H1 (cell line): ENCODE measurements around the gene IRF4. TPM values are rescaled to one million over a fixed set of nuclear protein-coding genes. Genes with fewer than 3 reads are reported as not detected.

Experiments used
- CTCF ChIA-PET: fragments of 300-600 bp; sonication (Branson Sonifier 250); formaldehyde crosslinking; loops from one replicate; lab custom pipeline; 2021; ENCODE audit not compliant: partially characterized antibody; lab: Charles Lee
- POLR2A ChIA-PET: fragments of 300-600 bp; sonication (Branson Sonifier 250); formaldehyde crosslinking; loops from one replicate; lab custom pipeline; 2021; ENCODE audit warnings: inconsistent platforms; ENCODE audit not compliant: partially characterized antibody; lab: Charles Lee
- DNase-seq, 2 experiments: peaks; one replicate each; pipeline versions ENCODE4 v3.0.0 to v3.0.0-alpha.2; 2010 to 2022; ENCODE audit warnings: low spot score in 2 of 2, low read depth in 1 of 2, mixed read lengths in 1 of 2
- FAIRE-seq: peaks from 2 replicates; lab custom pipeline; 2011; peaks lifted over from hg19 to GRCh38; lab: Jason Lieb, UNC
- H2AFZ ChIP-seq: 2 replicates; pipeline ENCODE4 v1.8.1; 2012; ENCODE audit warnings: low read length, inconsistent platforms
- H2AK5ac ChIP-seq: 2 replicates; pipeline ENCODE4 v1.6.1; 2013; ENCODE audit warnings: low read depth, low read length
- H2BK120ac ChIP-seq: replicated peaks from 2 replicates; pipeline ENCODE3; 2013; ENCODE audit warnings: low read depth, low read length, inconsistent platforms
- H2BK12ac ChIP-seq: 2 replicates; pipeline ENCODE4 v1.6.1; 2013; ENCODE audit warnings: low read depth, low read length
- H2BK15ac ChIP-seq: 2 replicates; pipeline ENCODE4 v1.6.1; 2013; ENCODE audit warnings: low read length
- H2BK20ac ChIP-seq: 2 replicates; pipeline ENCODE4 v1.6.1; 2013; ENCODE audit warnings: low read length
- H2BK5ac ChIP-seq: 2 replicates; pipeline ENCODE4 v1.6.1; 2013; ENCODE audit warnings: low read depth, low read length
- H3K14ac ChIP-seq: 2 replicates; pipeline ENCODE4 v1.6.1; 2013; ENCODE audit warnings: inconsistent platforms; ENCODE audit not compliant: insufficient read length
- H3K18ac ChIP-seq: 2 replicates; pipeline ENCODE4 v1.6.1; 2013; ENCODE audit warnings: low read length; ENCODE audit errors: extremely low read depth
- H3K23ac ChIP-seq: 2 replicates; pipeline ENCODE4 v1.6.1; 2013; ENCODE audit warnings: inconsistent platforms; ENCODE audit not compliant: insufficient read length
- H3K23me2 ChIP-seq: 2 replicates; pipeline ENCODE4 v1.6.1; 2013; ENCODE audit warnings: low read depth, low read length
- H3K27ac ChIP-seq: 2 replicates; pipeline ENCODE4 v1.6.1; 2011; ENCODE audit warnings: low read depth, low read length, inconsistent platforms
- H3K27me3 ChIP-seq, 4 experiments: replicated peaks in 1 of 4; 1 replicate in 1 of 4; 2 replicates in 3 of 4; pipeline versions ENCODE4 v1.6.1 to v1.8.1; 2011 to 2013; ENCODE audit warnings: low read length in 3 of 4, mild to moderate bottlenecking in 3 of 4, inconsistent platforms in 2 of 4, mixed read lengths in 2 of 4, moderate library complexity in 1 of 4; ENCODE audit not compliant: control insufficient read depth in 3 of 4, insufficient read depth in 3 of 4; ENCODE audit errors: extremely low read depth in 1 of 4
- H3K36me3 ChIP-seq, 4 experiments: 2 replicates each; pipeline versions ENCODE4 v1.6.1 to v1.8.1; 2011 to 2013; ENCODE audit warnings: mild to moderate bottlenecking in 4 of 4, low read length in 3 of 4, moderate library complexity in 2 of 4, control low read depth in 1 of 4, inconsistent platforms in 1 of 4; ENCODE audit not compliant: insufficient read depth in 4 of 4, control insufficient read depth in 2 of 4
- H3K4ac ChIP-seq: replicated peaks from 2 replicates; pipeline ENCODE3; 2013; ENCODE audit warnings: low read length, low read depth, mixed read lengths, inconsistent platforms; ENCODE audit not compliant: insufficient read length
- H3K4me1 ChIP-seq, 4 experiments: replicated peaks in 1 of 4; 1 replicate in 1 of 4; 2 replicates in 3 of 4; pipeline versions ENCODE4 v1.6.1 to v1.8.1; 2011 to 2013; ENCODE audit warnings: low read length in 3 of 4, inconsistent platforms in 2 of 4, mixed read lengths in 1 of 4; ENCODE audit not compliant: insufficient read depth in 4 of 4, control insufficient read depth in 3 of 4
- H3K4me2 ChIP-seq, 2 experiments: 2 replicates each; pipeline versions ENCODE4 v1.6.1 to v1.8.1; 2011 to 2013; ENCODE audit warnings: low read depth in 2 of 2, low read length in 2 of 2, control low read depth in 1 of 2, inconsistent platforms in 1 of 2, mild to moderate bottlenecking in 1 of 2; ENCODE audit not compliant: insufficient read depth in 1 of 2
- H3K4me3 ChIP-seq, 4 experiments: fragments of 200-600, 300-600 bp in 1 of 4; sonication (generic), shearing (Covaris generic), sonication (Bioruptor Twin) in 1 of 4; 2 replicates each; pipeline versions ENCODE4 v1.5.1 to v1.8.1; 2011 to 2016; ENCODE audit warnings: low read length in 4 of 4, low read depth in 3 of 4, control low read depth in 2 of 4, inconsistent platforms in 2 of 4, mild to moderate bottlenecking in 2 of 4, mixed read lengths in 1 of 4, moderate library complexity in 1 of 4; ENCODE audit not compliant: insufficient read depth in 2 of 4; ENCODE audit errors: extremely low read depth in 1 of 4
- H3K56ac ChIP-seq: replicated peaks from 2 replicates; pipeline ENCODE3; 2013; ENCODE audit warnings: low read depth, mild to moderate bottlenecking, mixed read lengths, low read length, inconsistent platforms; ENCODE audit not compliant: insufficient read length
- H3K79me1 ChIP-seq: 2 replicates; pipeline ENCODE4 v1.6.1; 2013; ENCODE audit warnings: low read depth, low read length, control low read depth
- H3K79me2 ChIP-seq, 2 experiments: 2 replicates each; pipeline versions ENCODE4 v1.6.1 to v1.8.1; 2012 to 2013; ENCODE audit warnings: low read length in 2 of 2, mild to moderate bottlenecking in 2 of 2, inconsistent platforms in 1 of 2; ENCODE audit not compliant: insufficient read depth in 2 of 2, control insufficient read depth in 1 of 2
- H3K9ac ChIP-seq, 4 experiments: replicated peaks in 1 of 4; 1 replicate in 1 of 4; 2 replicates in 3 of 4; pipeline versions ENCODE4 v1.6.1 to v1.8.1; 2011 to 2013; ENCODE audit warnings: low read depth in 3 of 4, low read length in 3 of 4, control low read depth in 2 of 4, mild to moderate bottlenecking in 2 of 4, moderate library complexity in 2 of 4, inconsistent platforms in 1 of 4; ENCODE audit errors: extremely low read depth in 1 of 4
- H3K9me3 ChIP-seq, 2 experiments: 2 replicates each; pipeline versions ENCODE4 v1.6.1 to v1.8.1; 2012 to 2013; ENCODE audit warnings: mild to moderate bottlenecking in 2 of 2, moderate library complexity in 2 of 2, control low read depth in 1 of 2, inconsistent platforms in 1 of 2, low read depth in 1 of 2, low read length in 1 of 2, mixed read lengths in 1 of 2; ENCODE audit not compliant: insufficient read depth in 2 of 2
- H4K20me1 ChIP-seq, 2 experiments: replicated peaks in 1 of 2; 2 replicates each; pipeline versions ENCODE3 to v1.8.1; 2011 to 2013; ENCODE audit warnings: inconsistent platforms in 2 of 2, low read length in 2 of 2, mild to moderate bottlenecking in 1 of 2; ENCODE audit not compliant: insufficient read depth in 2 of 2, control insufficient read depth in 1 of 2
- H4K5ac ChIP-seq: 2 replicates; pipeline ENCODE4 v1.6.1; 2013; ENCODE audit warnings: low read length, low read depth, mixed read lengths, inconsistent platforms; ENCODE audit not compliant: insufficient read length
- H4K8ac ChIP-seq: 2 replicates; pipeline ENCODE4 v1.8.0; 2013; ENCODE audit warnings: mild to moderate bottlenecking, moderate library complexity, low read length, inconsistent platforms; ENCODE audit not compliant: insufficient read depth; ENCODE audit errors: extremely low read depth
- H4K91ac ChIP-seq: replicated peaks from 2 replicates; pipeline ENCODE3; 2013; ENCODE audit warnings: low read length, mixed read lengths, inconsistent platforms; ENCODE audit not compliant: insufficient read length
- ASH2L ChIP-seq: fragments of 200-600, 300-600 bp; sonication (generic); IDR thresholded peaks from one replicate; pipeline ENCODE4 v1.7.1; 2017; ENCODE audit warnings: low read length
- CEBPB ChIP-seq: IDR thresholded peaks from 2 replicates; pipeline ENCODE4 v1.6.1; 2012; ENCODE audit warnings: low read depth, low read length
- EZH2 ChIP-seq: fragments of 200-600 bp; sonication (generic); IDR thresholded peaks from 2 replicates; pipeline ENCODE4 v1.7.1; 2012; ENCODE audit warnings: low read depth, mild to moderate bottlenecking, moderate library complexity, low read length, inconsistent platforms; ENCODE audit not compliant: severe bottlenecking
- JUN ChIP-seq: IDR thresholded peaks from 2 replicates; pipeline ENCODE4 v1.6.1; 2011; ENCODE audit warnings: low read depth, mild to moderate bottlenecking, improper control_type of control experiment, low read length
- KDM4A ChIP-seq: IDR thresholded peaks from one replicate; pipeline ENCODE4 v1.7.1; 2012; ENCODE audit warnings: low read depth, mild to moderate bottlenecking, moderate library complexity, low read length, inconsistent platforms; ENCODE audit not compliant: severe bottlenecking
- POLR2A ChIP-seq, 2 experiments: IDR thresholded peaks; 1 replicate in 1 of 2; 2 replicates in 1 of 2; pipeline ENCODE4 v1.6.1; 2011; ENCODE audit warnings: low read depth in 2 of 2, low read length in 2 of 2, mild to moderate bottlenecking in 2 of 2; ENCODE audit errors: control extremely low read depth in 1 of 2
- POU5F1 ChIP-seq: IDR thresholded peaks from 2 replicates; pipeline ENCODE4 v1.6.1; 2011; ENCODE audit warnings: low read depth, mild to moderate bottlenecking, low read length, moderate library complexity
- SAP30 ChIP-seq: fragments of 300-600 bp; sonication (generic); IDR thresholded peaks from 2 replicates; pipeline ENCODE4 v1.7.1; 2012; ENCODE audit warnings: low read length, moderate library complexity, mild to moderate bottlenecking, inconsistent platforms; ENCODE audit not compliant: insufficient read depth, insufficient replicate concordance
- TBP ChIP-seq: IDR thresholded peaks from 2 replicates; pipeline ENCODE4 v1.6.1; 2011; ENCODE audit warnings: low read depth, low read length, improper control_type of control experiment
- ZNF274 ChIP-seq: IDR thresholded peaks from 2 replicates; pipeline ENCODE4 v1.7.0; 2012; ENCODE audit warnings: low read length, borderline replicate concordance; ENCODE audit errors: extremely low read depth
- WGBS, 2 experiments: shearing (Covaris generic) in 1 of 2; methylation state at CpG; one replicate each; pipeline versions ENCODE4 v1.1.6 to v1.1.7; 2013 to 2015; ENCODE audit warnings: low lambda C conversion rate in 2 of 2, mixed read lengths in 2 of 2, inconsistent platforms in 1 of 2, low coverage in 1 of 2, missing lambda C conversion rate in 1 of 2; ENCODE audit not compliant: insufficient replicate concordance in 2 of 2, insufficient coverage in 1 of 2, insufficient read length in 1 of 2; ENCODE audit errors: extremely low coverage in 1 of 2, missing lambda C conversion rate in 1 of 2; 5-methylcytosine and 5-hydroxymethylcytosine counted together
- polyA plus RNA-seq, 7 experiments: library from polyadenylated mRNA; depleted of rRNA in 3 of 7; stranded (reverse) in 5 of 7; unstranded in 2 of 7; fragments of >200 nt in 5 of 7; fragments of 200-250 nt in 2 of 7; gene quantifications; 1 replicate in 5 of 7; 2 replicates in 1 of 7; 4 replicates in 1 of 7; pipeline versions ENCODE4 v1.2.1 to v1.2.3, GENCODE V29; 2011 to 2013; ENCODE audit warnings: missing spikeins in 2 of 7, mixed read lengths in 2 of 7
- total RNA-seq: library from RNA; stranded (reverse); fragmentation: NEBNext Ultra II Directional; extraction: Animal tissue kit (Norgen Biotek cat#: 25700); gene quantifications from 2 replicates; pipeline ENCODE4 v1.2.1, GENCODE V29; 2021
- TF ChIP-seq, protein P1 (sequence below), 3 experiments: IDR thresholded peaks; 1 replicate in 2 of 3; 2 replicates in 1 of 3; pipeline versions ENCODE4 v1.5.1 to v1.6.1; 2011; ENCODE audit warnings: low read length in 3 of 3, mild to moderate bottlenecking in 3 of 3, inconsistent platforms in 2 of 3, low read depth in 1 of 3, moderate library complexity in 1 of 3; ENCODE audit not compliant: insufficient read depth in 1 of 3; ENCODE audit errors: control extremely low read depth in 1 of 3

IRF4 gene
- total and polyA plus RNA-seq, 2 of the 8 experiments (the other 6 are each of a cell fraction or from before 2014, with no cell fraction given) = 0.77 to 2.1 TPM

DNA sequence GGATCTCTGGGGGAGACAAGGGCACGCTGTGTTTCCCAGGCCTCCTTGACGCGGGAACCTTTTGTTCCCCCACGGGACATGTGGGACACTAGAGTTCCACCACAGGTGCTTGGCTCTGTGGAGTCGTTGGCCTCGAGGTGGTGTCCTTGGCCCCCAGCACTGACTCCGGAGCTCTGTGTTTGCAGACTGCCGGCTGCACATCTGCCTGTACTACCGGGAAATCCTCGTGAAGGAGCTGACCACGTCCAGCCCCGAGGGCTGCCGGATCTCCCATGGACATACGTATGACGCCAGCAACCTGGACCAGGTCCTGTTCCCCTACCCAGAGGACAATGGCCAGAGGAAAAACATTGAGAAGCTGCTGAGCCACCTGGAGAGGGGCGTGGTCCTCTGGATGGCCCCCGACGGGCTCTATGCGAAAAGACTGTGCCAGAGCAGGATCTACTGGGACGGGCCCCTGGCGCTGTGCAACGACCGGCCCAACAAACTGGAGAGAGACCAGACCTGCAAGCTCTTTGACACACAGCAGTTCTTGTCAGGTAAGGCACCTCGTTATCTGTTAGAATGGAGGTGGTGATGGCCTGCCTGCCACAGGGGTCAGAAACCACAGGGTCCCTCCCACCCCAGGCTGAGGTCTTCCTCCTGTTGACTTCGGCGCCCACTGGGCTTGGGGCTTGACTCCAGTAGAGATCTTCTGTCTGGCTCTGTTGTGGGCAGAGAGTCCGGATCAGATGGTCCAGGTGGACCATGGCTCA is 9.9 kb downstream of the IRF4 start:
- H3K4me3 ChIP-seq = no peak overlapping the region
- H3K23me2 ChIP-seq = no peaks in the 10 kb centered on the region
- H3K4me2 ChIP-seq = no peak overlapping the region
- H2BK5ac ChIP-seq = no peak overlapping the region
- no peak overlapping the region for H4K8ac ChIP-seq
- H3K56ac ChIP-seq = no peak overlapping the region
- no peak overlapping the region for H4K91ac ChIP-seq
- H2BK20ac ChIP-seq = no peak overlapping the region
- 93% methylated on average over 27 of the region's 27 CpGs; no CpG with 5 or more reads in 1 of the 2 experiments for WGBS, 2 experiments
- no peak for FAIRE-seq
- no peaks in the 10 kb centered on the region for H3K36me3 ChIP-seq
- DNase-seq = no peak
- H3K4me1 ChIP-seq = no peaks in the 10 kb centered on the region
- POLR2A ChIA-PET = interaction anchor here (1.2 kb wide), 1 partner anchor 10 kb away, joined by 4 read pairs; the partner anchor contains the start of gene IRF4
- no peak overlapping the region for H4K5ac ChIP-seq
- no peak overlapping the region for H3K18ac ChIP-seq
- CTCF ChIA-PET = interaction anchor here (0.9 to 1.1 kb wide), 3 partner anchors 8 to 50 kb away, joined by 3 read pairs; no protein-coding TSS in a partner anchor
- H2BK12ac ChIP-seq = no peak overlapping the region
- H2BK15ac ChIP-seq = no peak overlapping the region
- no peaks in the 10 kb centered on the region for H4K20me1 ChIP-seq
- H3K79me2 ChIP-seq = no peaks in the 10 kb centered on the region
- no peak overlapping the region for H2AFZ ChIP-seq
- no peak overlapping the region for H2BK120ac ChIP-seq
- H3K27me3 ChIP-seq = no peaks in the 10 kb centered on the region
- H2AK5ac ChIP-seq = no peak overlapping the region
- no peak overlapping the region for H3K23ac ChIP-seq
- H3K4ac ChIP-seq = no peak overlapping the region
- H3K79me1 ChIP-seq = no peaks in the 10 kb centered on the region
- no peak overlapping the region for H3K14ac ChIP-seq
- H3K27ac ChIP-seq = no peak overlapping the region
- no peak overlapping the region for H3K9ac ChIP-seq
- H3K9me3 ChIP-seq = no peaks in the 10 kb centered on the region
- TF ChIP-seq ASH2L = no peak
- TF ChIP-seq, protein P1, sequence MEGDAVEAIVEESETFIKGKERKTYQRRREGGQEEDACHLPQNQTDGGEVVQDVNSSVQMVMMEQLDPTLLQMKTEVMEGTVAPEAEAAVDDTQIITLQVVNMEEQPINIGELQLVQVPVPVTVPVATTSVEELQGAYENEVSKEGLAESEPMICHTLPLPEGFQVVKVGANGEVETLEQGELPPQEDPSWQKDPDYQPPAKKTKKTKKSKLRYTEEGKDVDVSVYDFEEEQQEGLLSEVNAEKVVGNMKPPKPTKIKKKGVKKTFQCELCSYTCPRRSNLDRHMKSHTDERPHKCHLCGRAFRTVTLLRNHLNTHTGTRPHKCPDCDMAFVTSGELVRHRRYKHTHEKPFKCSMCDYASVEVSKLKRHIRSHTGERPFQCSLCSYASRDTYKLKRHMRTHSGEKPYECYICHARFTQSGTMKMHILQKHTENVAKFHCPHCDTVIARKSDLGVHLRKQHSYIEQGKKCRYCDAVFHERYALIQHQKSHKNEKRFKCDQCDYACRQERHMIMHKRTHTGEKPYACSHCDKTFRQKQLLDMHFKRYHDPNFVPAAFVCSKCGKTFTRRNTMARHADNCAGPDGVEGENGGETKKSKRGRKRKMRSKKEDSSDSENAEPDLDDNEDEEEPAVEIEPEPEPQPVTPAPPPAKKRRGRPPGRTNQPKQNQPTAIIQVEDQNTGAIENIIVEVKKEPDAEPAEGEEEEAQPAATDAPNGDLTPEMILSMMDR (IDR thresholded peaks at IDR 0.05; ENCODE audit: control extremely low read depth in 1 of 3, insufficient read depth in 1 of 3, low read depth in 1 of 3, low read length in 3 of 3) = no peak
- no peak for TF ChIP-seq EZH2
- no peak for TF ChIP-seq TBP
- TF ChIP-seq POLR2A (IDR thresholded peaks at IDR 0.05; ENCODE audit: control extremely low read depth in 1 of 2, low read depth in 2 of 2, low read length in 2 of 2) = no peak
- no peak for TF ChIP-seq CEBPB
- TF ChIP-seq POU5F1 = no peak
- TF ChIP-seq SAP30 = no peak
- TF ChIP-seq KDM4A = no peak
- TF ChIP-seq JUN = no peak
- TF ChIP-seq ZNF274 = no peak
